ENCODE measurements around the gene ZNF331. TPM values are rescaled to one million over a fixed set of nuclear protein-coding genes. Genes with fewer than 3 reads are reported as not detected.

ZNF331 gene
- total and polyA plus RNA-seq, 2 of the 4 experiments (the other 2 are of a cell fraction) = 6.6 to 11.1 TPM

- peak overlapping the region; percentile 36 for H3K4me2 ChIP-seq (ENCODE audit: low read depth, low read length)
- TF ChIP-seq USF2 (IDR thresholded peaks at IDR 0.05; ENCODE audit: low read depth, low read length) (peak; percentile 83), CHD1 (IDR thresholded peaks at IDR 0.05; ENCODE audit: low read depth, low read length) (no peak)
- ChIA-PET CTCF (interaction anchor here (0.8 to 1.0 kb wide), 2 partner anchors 9 to 285 kb away, joined by 3 to 4 read pairs; no protein-coding TSS in a partner anchor), POLR2A (ENCODE audit: unreplicated experiment) (no interaction called here)
- no peak overlapping the region for H4K5ac ChIP-seq (ENCODE audit: low read depth, low read length)
- no peaks in the 10 kb centered on the region for H3K79me1 ChIP-seq (ENCODE audit: low read depth in 1 of 2, low read length in 2 of 2)
- no peaks in the 10 kb centered on the region for H4K20me1 ChIP-seq (ENCODE audit: insufficient read depth, low read length)
- WGBS, 2 experiments (ENCODE audit: extremely low coverage in 2 of 2, insufficient read length in 1 of 2) = 58% methylated on average over 12 of the region's 17 CpGs; no CpG with 5 or more reads in 1 of the 2 experiments
- H3K27me3 ChIP-seq (ENCODE audit: control insufficient read depth, insufficient read depth, low read length) = 0 out of 2 replicates have a peak, but pooled peaks cover 3% of the 10 kb centered on the region
- no peaks in the 10 kb centered on the region for H3K9me3 ChIP-seq (ENCODE audit: control insufficient read depth, insufficient read depth, low read length)
- DNase-seq (peak; percentile 41), ATAC-seq (ENCODE audit: low read depth) (peak; percentile 21; the same call in 1 of the 2 replicates)
- in situ Hi-C loops (cut with MboI; ENCODE audit: low sequenced_read_pairs) (no loop called here), dilution Hi-C loops (cut with HindIII; ENCODE audit: low sequenced_read_pairs, unreplicated experiment) (no loop called here), intact Hi-C loops (cut with micrococcal nuclease) (no loop called here)
- H3K4me3 ChIP-seq (ENCODE audit: insufficient read depth, low read depth, low read length) = no peak overlapping the region
- no peak overlapping the region for H3K18ac ChIP-seq (ENCODE audit: low read depth, low read length)
- no peak overlapping the region for H2BK15ac ChIP-seq (ENCODE audit: low read depth, low read length)
- H3K4ac ChIP-seq (ENCODE audit: low read depth, low read length) = no peak overlapping the region
- no peak overlapping the region for H2AK5ac ChIP-seq (ENCODE audit: low read depth, low read length)
- H2BK5ac ChIP-seq (ENCODE audit: low read depth, low read length, poor library complexity, severe bottlenecking) = no peak overlapping the region
- H3K14ac ChIP-seq (replicated peaks; ENCODE audit: low read depth, low read length) = no peak overlapping the region
- no peak overlapping the region for H2BK120ac ChIP-seq (ENCODE audit: low read depth, low read length)
- H3K36me3 ChIP-seq (ENCODE audit: control insufficient read depth, insufficient read depth, low read length) = no peaks in the 10 kb centered on the region
- no peak overlapping the region for H4K8ac ChIP-seq (ENCODE audit: low read depth in 2 of 2, low read length in 2 of 2)
- no peaks in the 10 kb centered on the region for H3K9me1 ChIP-seq (ENCODE audit: insufficient read depth, low read length)
- H3K9ac ChIP-seq (ENCODE audit: low read depth, low read length) = no peak overlapping the region
- H2BK20ac ChIP-seq (ENCODE audit: low read depth, low read length) = no peak overlapping the region
- no peak overlapping the region for H3K23ac ChIP-seq (ENCODE audit: low read depth, low read length)
- no TSS peak for BruUV-seq (replicated peaks)
- no peak overlapping the region for H3K56ac ChIP-seq (ENCODE audit: extremely low read depth, insufficient read depth, low read length)
- H3K27ac ChIP-seq (ENCODE audit: insufficient read depth, low read length) = no peak overlapping the region
- peak overlapping the region; percentile 1 for H2AFZ ChIP-seq (replicated peaks; ENCODE audit: low read length, poor library complexity)
- peaks cover 8% of the 10 kb centered on the region for H3K4me1 ChIP-seq (ENCODE audit: control insufficient read depth, insufficient read depth, low read length)
- H4K91ac ChIP-seq (ENCODE audit: insufficient read depth, low read depth, low read length) = no peak overlapping the region
- H2AK9ac ChIP-seq (replicated peaks; ENCODE audit: low read depth, low read length, poor library complexity) = no peak overlapping the region
These were observed 30.2 kb upstream of the ZNF331 start for GRCh38 chr19:53507523-53508442.

All from IMR-90 (cell line).